HCT116 (cell line): ENCODE measurements around the gene RAB3GAP2. TPM values are rescaled to one million over a fixed set of nuclear protein-coding genes. Genes with fewer than 3 reads are reported as not detected.

Source experiments
- ATAC-seq: fragments of 200-7000 bp; cut with Tn5 transposase; 2 replicates; pipeline ENCODE4 v1.9.1; 2020; ENCODE audit warnings: mild to moderate bottlenecking, moderate library complexity
- BruUV-seq: library from RNA; stranded (reverse); fragments of 400-500 nt; replicated peaks from 2 replicates; lab custom pipeline; 2021; lab: Mats Ljungman, UMichigan
- CTCF ChIA-PET: fragments of 300-600 bp; sonication (Branson Sonifier 250); formaldehyde crosslinking; loops from one replicate; lab custom pipeline; 2021; ENCODE audit warnings: antibody characterized with exemption; lab: Charles Lee
- POLR2A ChIA-PET: fragments of 300-600, 350-600 bp; sonication (Branson Sonifier 250); formaldehyde crosslinking; loops from one replicate; lab custom pipeline; 2021; ENCODE audit warnings: antibody characterized with exemption; lab: Charles Lee
- RAD21 ChIA-PET, 2 experiments: fragments of 300-600 bp; sonication (Branson Sonifier 250); formaldehyde crosslinking; loops; one replicate each; lab custom pipeline; 2023; ENCODE audit warnings: low total read pairs in 2 of 2; ENCODE audit not compliant: uncharacterized antibody in 2 of 2, unreplicated experiment in 2 of 2, low non-redundant PET in 1 of 2; lab: Charles Lee
- DNase-seq: peaks from one replicate; pipeline ENCODE4 v3.0.0-alpha.2; 2010; ENCODE audit warnings: low read depth, low spot score
- H2AFZ ChIP-seq: fragments of 200-600 bp; shearing (Covaris generic), sonication (generic); 2 replicates; pipeline ENCODE4 v1.6.1; 2017; ENCODE audit warnings: low read depth, mixed run types, mixed read lengths, antibody characterized with exemption, low read length; ENCODE audit not compliant: poor library complexity, severe bottlenecking
- H3K27ac ChIP-seq: 2 replicates; pipeline ENCODE4 v1.5.1; 2012; ENCODE audit warnings: low read depth, low read length
- H3K27me3 ChIP-seq: fragments of 200-600 bp; sonication (generic); 2 replicates; pipeline ENCODE4 v1.6.1; 2016; ENCODE audit warnings: mixed run types, low read length, mixed read lengths; ENCODE audit not compliant: insufficient read depth
- H3K36me3 ChIP-seq, 2 experiments: fragments of 200-500 bp in 1 of 2; fragments of 200-600 bp in 1 of 2; sonication (Bioruptor generic) in 1 of 2; sonication (generic) in 1 of 2; 2 replicates each; pipeline versions ENCODE4 v1.5.1 to v1.6.1; 2014 to 2016; ENCODE audit warnings: low read length in 2 of 2, inconsistent platforms in 1 of 2, mixed read lengths in 1 of 2, mixed run types in 1 of 2; ENCODE audit not compliant: insufficient read depth in 2 of 2, control insufficient read depth in 1 of 2
- H3K4me1 ChIP-seq, 2 experiments: fragments of 200-600 bp in 1 of 2; sonication (generic) in 1 of 2; 2 replicates each; pipeline versions ENCODE4 v1.5.1 to v1.6.1; 2012 to 2017; ENCODE audit warnings: low read length in 2 of 2, inconsistent platforms in 1 of 2, mild to moderate bottlenecking in 1 of 2, mixed read lengths in 1 of 2, mixed run types in 1 of 2, moderate library complexity in 1 of 2; ENCODE audit not compliant: insufficient read depth in 2 of 2, control insufficient read depth in 1 of 2
- H3K4me2 ChIP-seq: fragments of 200-600 bp; sonication (generic); 2 replicates; pipeline ENCODE4 v1.6.1; 2017; ENCODE audit warnings: mixed run types, low read length, mixed read lengths
- H3K4me3 ChIP-seq, 2 experiments: fragments of 200-600 bp in 1 of 2; sonication (generic) in 1 of 2; replicated peaks in 1 of 2; 2 replicates each; pipeline ENCODE4 v1.5.1; 2011 to 2016; ENCODE audit warnings: low read length in 2 of 2, control low read depth in 1 of 2, low read depth in 1 of 2, mild to moderate bottlenecking in 1 of 2, mixed read lengths in 1 of 2, mixed run types in 1 of 2
- H3K79me2 ChIP-seq: fragments of 200-600 bp; sonication (generic); 2 replicates; pipeline ENCODE4 v1.6.1; 2017; ENCODE audit warnings: mild to moderate bottlenecking, mixed run types, low read length, moderate library complexity, mixed read lengths; ENCODE audit not compliant: insufficient read depth
- H3K9ac ChIP-seq: fragments of 200-600 bp; sonication (generic); 2 replicates; pipeline ENCODE4 v1.6.1; 2016; ENCODE audit warnings: low read length, mixed read lengths
- H3K9me2 ChIP-seq: fragments of 200-600 bp; sonication (generic), shearing (Covaris generic); 2 replicates; pipeline ENCODE4 v1.6.1; 2017; ENCODE audit warnings: mixed run types, mild to moderate bottlenecking, moderate library complexity; ENCODE audit not compliant: insufficient read depth
- H3K9me3 ChIP-seq, 2 experiments: fragments of 200-500 bp in 1 of 2; fragments of 200-600 bp in 1 of 2; sonication (Bioruptor generic) in 1 of 2; sonication (generic) in 1 of 2; 2 replicates each; pipeline ENCODE4 v1.6.1; 2014 to 2017; ENCODE audit warnings: low read length in 2 of 2, mixed read lengths in 2 of 2, inconsistent platforms in 1 of 2, low read depth in 1 of 2, mild to moderate bottlenecking in 1 of 2, mixed run types in 1 of 2, moderate library complexity in 1 of 2; ENCODE audit not compliant: control insufficient read depth in 1 of 2, insufficient read depth in 1 of 2
- H4K20me1 ChIP-seq: fragments of 200-600 bp; sonication (generic), shearing (Covaris generic); 2 replicates; pipeline ENCODE4 v1.6.1; 2017; ENCODE audit warnings: mixed run types, mild to moderate bottlenecking, moderate library complexity; ENCODE audit not compliant: insufficient read depth
- CBX3 ChIP-seq: IDR thresholded peaks from 2 replicates; pipeline ENCODE4 v1.6.1; 2012; ENCODE audit warnings: low read depth
- CEBPB ChIP-seq: IDR thresholded peaks from 2 replicates; pipeline ENCODE4 v1.6.1; 2012; ENCODE audit warnings: low read depth
- ELF1 ChIP-seq: IDR thresholded peaks from 2 replicates; pipeline ENCODE4 v1.6.1; 2012; ENCODE audit warnings: low read depth, borderline replicate concordance
- EZH2 ChIP-seq: fragments of 200-600 bp; sonication (generic); IDR thresholded peaks from 2 replicates; pipeline ENCODE4 v1.6.1; 2017; ENCODE audit warnings: antibody characterized with exemption, mixed run types
- EZH2phosphoT487 ChIP-seq: fragments of 200-600 bp; IDR thresholded peaks from 2 replicates; pipeline ENCODE4 v1.6.1; 2018; ENCODE audit warnings: antibody characterized with exemption, borderline replicate concordance
- FOSL1 ChIP-seq: IDR thresholded peaks from 2 replicates; pipeline ENCODE4 v1.6.1; 2012; ENCODE audit warnings: low read depth
- POLR2A ChIP-seq: IDR thresholded peaks from 2 replicates; pipeline ENCODE4 v1.7.0; 2011; ENCODE audit warnings: borderline replicate concordance; ENCODE audit not compliant: insufficient read depth, insufficient read length; ENCODE audit errors: extremely low read depth
- POLR2AphosphoS5 ChIP-seq: IDR thresholded peaks from 2 replicates; pipeline ENCODE4 v1.6.1; 2011; ENCODE audit warnings: mild to moderate bottlenecking, low read depth, low read length, moderate library complexity
- RAD21 ChIP-seq: IDR thresholded peaks from 2 replicates; pipeline ENCODE4 v1.6.1; 2012; ENCODE audit warnings: low read depth, mild to moderate bottlenecking
- SIN3A ChIP-seq: IDR thresholded peaks from 2 replicates; pipeline ENCODE4 v1.6.1; 2012; ENCODE audit warnings: low read depth
- SP1 ChIP-seq: IDR thresholded peaks from 2 replicates; pipeline ENCODE4 v1.6.1; 2012; ENCODE audit warnings: low read depth
- SRF ChIP-seq: IDR thresholded peaks from 2 replicates; pipeline ENCODE4 v1.6.1; 2012; ENCODE audit warnings: low read depth
- TCF7L2 ChIP-seq: IDR thresholded peaks from 2 replicates; pipeline ENCODE4 v1.7.0; 2011; ENCODE audit warnings: borderline replicate concordance, inconsistent platforms; ENCODE audit not compliant: insufficient read depth, insufficient read length; ENCODE audit errors: extremely low read depth
- ZFX ChIP-seq: fragments of 450-650 bp; IDR thresholded peaks from 2 replicates; pipeline ENCODE4 v1.6.1; 2017
- ZNF274 ChIP-seq: fragments of 200-500 bp; sonication (Bioruptor generic); IDR thresholded peaks from 2 replicates; pipeline ENCODE4 v1.6.1; 2014; ENCODE audit warnings: mild to moderate bottlenecking, low read depth, low read length, inconsistent platforms
- intact Hi-C: fragments of 100-400 bp; cut with micrococcal nuclease; formaldehyde crosslinking; loops from 2 replicates; pipeline ENCODE4 v1.10.0; 2022
- total RNA-seq: library from RNA; stranded (reverse); gene quantifications from one replicate; pipeline ENCODE4 v1.2.1, GENCODE V29; 2021; ENCODE audit not compliant: unreplicated experiment
- TF ChIP-seq, protein P1 (sequence below): IDR thresholded peaks from 2 replicates; pipeline ENCODE4 v1.6.1; 2012; ENCODE audit warnings: low read depth
- TF ChIP-seq, protein P2 (sequence below), 3 experiments: fragments of 200-600 bp in 1 of 3; sonication (generic) in 1 of 3; IDR thresholded peaks in 2 of 3; conservative IDR thresholded peaks in 1 of 3; 2 replicates each; pipeline ENCODE4 v1.5.1; 2012 to 2017; ENCODE audit warnings: low read depth in 2 of 3, low read length in 2 of 3, antibody characterized with exemption in 1 of 3, borderline replicate concordance in 1 of 3, control low read depth in 1 of 3, mild to moderate bottlenecking in 1 of 3, mixed read lengths in 1 of 3, mixed run types in 1 of 3, moderate library complexity in 1 of 3; ENCODE audit not compliant: insufficient read depth in 1 of 3
- TF ChIP-seq, protein P3 (sequence below): IDR thresholded peaks from 2 replicates; pipeline ENCODE4 v1.6.1; 2012

Gene RAB3GAP2
- total RNA-seq, 1 experiment from 2014 or later: 32.5 TPM

DNA sequence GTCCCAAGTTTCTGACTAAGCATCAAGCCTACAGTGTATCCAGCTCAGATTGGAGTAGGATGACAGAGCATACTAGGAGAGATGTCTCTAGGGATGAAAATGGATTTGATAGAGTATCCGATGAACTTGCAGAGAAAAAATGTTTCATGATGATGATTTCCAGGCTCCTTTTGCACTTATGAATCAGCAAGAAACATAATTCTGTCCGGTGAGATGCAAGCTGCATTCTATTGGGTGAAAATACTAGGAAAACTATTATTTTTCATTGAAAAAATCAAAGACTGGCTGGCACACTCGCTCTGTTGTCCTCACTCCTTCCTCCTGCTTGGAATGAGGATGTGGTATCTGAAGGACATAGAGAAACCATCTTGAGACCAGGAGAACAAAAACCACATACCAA, 35.4 kb upstream of the RAB3GAP2 start:
- CTCF ChIA-PET: interaction anchor here (1.2 kb wide), 1 partner anchor 11 kb away, joined by 3 read pairs; no protein-coding TSS in a partner anchor
- TF ChIP-seq FOSL1: no peak
- no peak for TF ChIP-seq SP1
- no peak for TF ChIP-seq SIN3A
- TF ChIP-seq CBX3: no peak
- TF ChIP-seq, all 23 proteins: peak for 0
- DNase-seq (no peak), ATAC-seq (no peak)
- H3K4me3 ChIP-seq: no peak overlapping the region
- H3K4me2 ChIP-seq: no peak overlapping the region
- no peaks in the 10 kb centered on the region for H3K4me1 ChIP-seq
- ChIA-PET RAD21 (no interaction called here), POLR2A (no interaction called here)
- H2AFZ ChIP-seq: no peak overlapping the region
- H3K79me2 ChIP-seq: no peaks in the 10 kb centered on the region
- H3K9me3 ChIP-seq: no peaks in the 10 kb centered on the region
- H3K9ac ChIP-seq: no peak overlapping the region
- H3K36me3 ChIP-seq: no peaks in the 10 kb centered on the region
- H3K27ac ChIP-seq: no peak overlapping the region
- H3K9me2 ChIP-seq: no peaks in the 10 kb centered on the region
- BruUV-seq: no TSS peak
- no peaks in the 10 kb centered on the region for H3K27me3 ChIP-seq
- H4K20me1 ChIP-seq: no peaks in the 10 kb centered on the region
- intact Hi-C loops: no loop called here

DNA sequence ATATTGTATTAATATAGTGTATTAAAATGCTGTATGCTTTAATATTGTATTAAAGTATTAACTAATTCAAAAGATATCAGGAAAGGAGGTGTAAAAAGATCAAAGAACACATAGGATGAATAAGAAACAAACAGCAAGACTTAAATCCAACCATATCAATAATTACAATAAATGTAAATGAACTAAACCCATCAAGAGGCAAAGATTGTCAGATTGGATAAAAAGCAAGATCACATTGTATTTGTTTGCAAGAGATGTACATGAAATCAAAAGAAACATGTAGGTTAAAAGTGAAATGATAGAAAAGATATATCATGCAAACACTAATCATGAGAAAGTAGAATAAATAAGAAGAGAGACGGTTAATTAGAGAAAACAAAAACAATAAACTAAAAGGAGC, 34.1 kb upstream of the RAB3GAP2 start:
- H3K4me2 ChIP-seq: no peak overlapping the region
- no peak overlapping the region for H3K27ac ChIP-seq
- H3K4me3 ChIP-seq: no peak overlapping the region
- no peaks in the 10 kb centered on the region for H3K36me3 ChIP-seq
- intact Hi-C loops: no loop called here
- H3K9ac ChIP-seq: no peak overlapping the region
- BruUV-seq: no TSS peak
- H3K79me2 ChIP-seq: no peaks in the 10 kb centered on the region
- H3K4me1 ChIP-seq: no peaks in the 10 kb centered on the region
- H4K20me1 ChIP-seq: no peaks in the 10 kb centered on the region
- RAD21 ChIA-PET: no interaction called here
- H2AFZ ChIP-seq: no peak overlapping the region
- H3K9me2 ChIP-seq: no peaks in the 10 kb centered on the region
- DNase-seq: no peak
- H3K27me3 ChIP-seq: no peaks in the 10 kb centered on the region
- CTCF ChIA-PET: no interaction called here
- H3K9me3 ChIP-seq: no peaks in the 10 kb centered on the region
- POLR2A ChIA-PET: no interaction called here
- ATAC-seq: no peak
- no peak for TF ChIP-seq SP1
- TF ChIP-seq, protein P1, sequence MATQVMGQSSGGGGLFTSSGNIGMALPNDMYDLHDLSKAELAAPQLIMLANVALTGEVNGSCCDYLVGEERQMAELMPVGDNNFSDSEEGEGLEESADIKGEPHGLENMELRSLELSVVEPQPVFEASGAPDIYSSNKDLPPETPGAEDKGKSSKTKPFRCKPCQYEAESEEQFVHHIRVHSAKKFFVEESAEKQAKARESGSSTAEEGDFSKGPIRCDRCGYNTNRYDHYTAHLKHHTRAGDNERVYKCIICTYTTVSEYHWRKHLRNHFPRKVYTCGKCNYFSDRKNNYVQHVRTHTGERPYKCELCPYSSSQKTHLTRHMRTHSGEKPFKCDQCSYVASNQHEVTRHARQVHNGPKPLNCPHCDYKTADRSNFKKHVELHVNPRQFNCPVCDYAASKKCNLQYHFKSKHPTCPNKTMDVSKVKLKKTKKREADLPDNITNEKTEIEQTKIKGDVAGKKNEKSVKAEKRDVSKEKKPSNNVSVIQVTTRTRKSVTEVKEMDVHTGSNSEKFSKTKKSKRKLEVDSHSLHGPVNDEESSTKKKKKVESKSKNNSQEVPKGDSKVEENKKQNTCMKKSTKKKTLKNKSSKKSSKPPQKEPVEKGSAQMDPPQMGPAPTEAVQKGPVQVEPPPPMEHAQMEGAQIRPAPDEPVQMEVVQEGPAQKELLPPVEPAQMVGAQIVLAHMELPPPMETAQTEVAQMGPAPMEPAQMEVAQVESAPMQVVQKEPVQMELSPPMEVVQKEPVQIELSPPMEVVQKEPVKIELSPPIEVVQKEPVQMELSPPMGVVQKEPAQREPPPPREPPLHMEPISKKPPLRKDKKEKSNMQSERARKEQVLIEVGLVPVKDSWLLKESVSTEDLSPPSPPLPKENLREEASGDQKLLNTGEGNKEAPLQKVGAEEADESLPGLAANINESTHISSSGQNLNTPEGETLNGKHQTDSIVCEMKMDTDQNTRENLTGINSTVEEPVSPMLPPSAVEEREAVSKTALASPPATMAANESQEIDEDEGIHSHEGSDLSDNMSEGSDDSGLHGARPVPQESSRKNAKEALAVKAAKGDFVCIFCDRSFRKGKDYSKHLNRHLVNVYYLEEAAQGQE: no peak
- no peak for TF ChIP-seq TCF7L2
- no peak for TF ChIP-seq POLR2A
- no peak for TF ChIP-seq ZNF274
- TF ChIP-seq ELF1: no peak
- TF ChIP-seq, protein P2, sequence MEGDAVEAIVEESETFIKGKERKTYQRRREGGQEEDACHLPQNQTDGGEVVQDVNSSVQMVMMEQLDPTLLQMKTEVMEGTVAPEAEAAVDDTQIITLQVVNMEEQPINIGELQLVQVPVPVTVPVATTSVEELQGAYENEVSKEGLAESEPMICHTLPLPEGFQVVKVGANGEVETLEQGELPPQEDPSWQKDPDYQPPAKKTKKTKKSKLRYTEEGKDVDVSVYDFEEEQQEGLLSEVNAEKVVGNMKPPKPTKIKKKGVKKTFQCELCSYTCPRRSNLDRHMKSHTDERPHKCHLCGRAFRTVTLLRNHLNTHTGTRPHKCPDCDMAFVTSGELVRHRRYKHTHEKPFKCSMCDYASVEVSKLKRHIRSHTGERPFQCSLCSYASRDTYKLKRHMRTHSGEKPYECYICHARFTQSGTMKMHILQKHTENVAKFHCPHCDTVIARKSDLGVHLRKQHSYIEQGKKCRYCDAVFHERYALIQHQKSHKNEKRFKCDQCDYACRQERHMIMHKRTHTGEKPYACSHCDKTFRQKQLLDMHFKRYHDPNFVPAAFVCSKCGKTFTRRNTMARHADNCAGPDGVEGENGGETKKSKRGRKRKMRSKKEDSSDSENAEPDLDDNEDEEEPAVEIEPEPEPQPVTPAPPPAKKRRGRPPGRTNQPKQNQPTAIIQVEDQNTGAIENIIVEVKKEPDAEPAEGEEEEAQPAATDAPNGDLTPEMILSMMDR (IDR thresholded peaks at IDR 0.05 in 2 of 3, conservative IDR thresholded peaks at IDR 0.05 in 1 of 3; ENCODE audit: borderline replicate concordance in 1 of 3, insufficient read depth in 1 of 3, low read depth in 2 of 3, low read length in 2 of 3): no peak
- TF ChIP-seq EZH2phosphoT487: no peak
- TF ChIP-seq, protein P3, sequence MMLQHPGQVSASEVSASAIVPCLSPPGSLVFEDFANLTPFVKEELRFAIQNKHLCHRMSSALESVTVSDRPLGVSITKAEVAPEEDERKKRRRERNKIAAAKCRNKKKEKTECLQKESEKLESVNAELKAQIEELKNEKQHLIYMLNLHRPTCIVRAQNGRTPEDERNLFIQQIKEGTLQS: no peak
- TF ChIP-seq EZH2: no peak
- TF ChIP-seq RAD21: no peak
- TF ChIP-seq POLR2AphosphoS5: no peak
- no peak for TF ChIP-seq ZFX
- no peak for TF ChIP-seq SIN3A
- TF ChIP-seq CEBPB: no peak
- TF ChIP-seq SRF: no peak
